ENCODE data around the gene ITGB1.
A peak's percentile ranks its signal among the peaks of the same experiment; 100 is the strongest.

Gene ITGB1

DNA sequence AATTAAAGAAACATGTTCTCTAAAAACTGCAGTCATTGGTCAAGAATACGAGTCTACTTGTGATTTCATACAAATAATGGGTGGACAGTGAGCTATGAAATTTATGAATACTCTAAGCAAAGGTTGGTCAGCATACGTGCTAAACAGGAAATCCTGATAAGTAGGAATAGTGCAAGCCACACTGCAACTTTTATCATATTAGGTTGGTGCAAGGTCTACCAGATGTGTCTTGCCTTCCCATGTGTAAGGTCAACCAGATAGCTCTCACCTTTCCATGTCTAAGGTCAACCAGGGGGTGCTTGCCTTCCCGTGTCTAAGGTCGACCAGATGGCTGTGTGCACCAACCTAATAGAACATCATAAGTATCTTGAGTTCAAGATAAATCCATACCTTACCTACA, 2.0 kb upstream of the ITGB1 start:
- Histone ChIP-seq H3K4me3 (ENCODE audit: low read depth, low read length) (peak overlapping the region; percentile 9), H3K9ac (ENCODE audit: low read depth, low read length) (no peak overlapping the region), H3K36me3 (ENCODE audit: control insufficient read depth, insufficient read depth, low read length) (no peaks in the 10 kb centered on the region), H3K4me1 (ENCODE audit: control insufficient read depth, insufficient read depth, low read length) (peaks cover 26% of the 10 kb centered on the region), H3K9me3 (ENCODE audit: control insufficient read depth, insufficient read depth, low read length) (no peaks in the 10 kb centered on the region), H3K27me3 (ENCODE audit: control insufficient read depth, insufficient read depth, low read length) (no peaks in the 10 kb centered on the region)

- Histone ChIP-seq H3K27me3 (ENCODE audit: control insufficient read depth, insufficient read depth, low read length) (no peaks in the 10 kb centered on the region), H3K4me1 (ENCODE audit: control insufficient read depth, insufficient read depth, low read length) (peaks cover 32% of the 10 kb centered on the region), H3K9ac (ENCODE audit: low read depth, low read length) (peak overlapping the region; percentile 91), H3K9me3 (ENCODE audit: control insufficient read depth, insufficient read depth, low read length) (no peaks in the 10 kb centered on the region), H3K36me3 (ENCODE audit: control insufficient read depth, insufficient read depth, low read length) (no peaks in the 10 kb centered on the region), H3K4me3 (ENCODE audit: low read depth, low read length) (peak overlapping the region; percentile 59)
Observed at GRCh38 chr10:32959006-32959920, 1.2 kb upstream of the ITGB1 start.

DNA sequence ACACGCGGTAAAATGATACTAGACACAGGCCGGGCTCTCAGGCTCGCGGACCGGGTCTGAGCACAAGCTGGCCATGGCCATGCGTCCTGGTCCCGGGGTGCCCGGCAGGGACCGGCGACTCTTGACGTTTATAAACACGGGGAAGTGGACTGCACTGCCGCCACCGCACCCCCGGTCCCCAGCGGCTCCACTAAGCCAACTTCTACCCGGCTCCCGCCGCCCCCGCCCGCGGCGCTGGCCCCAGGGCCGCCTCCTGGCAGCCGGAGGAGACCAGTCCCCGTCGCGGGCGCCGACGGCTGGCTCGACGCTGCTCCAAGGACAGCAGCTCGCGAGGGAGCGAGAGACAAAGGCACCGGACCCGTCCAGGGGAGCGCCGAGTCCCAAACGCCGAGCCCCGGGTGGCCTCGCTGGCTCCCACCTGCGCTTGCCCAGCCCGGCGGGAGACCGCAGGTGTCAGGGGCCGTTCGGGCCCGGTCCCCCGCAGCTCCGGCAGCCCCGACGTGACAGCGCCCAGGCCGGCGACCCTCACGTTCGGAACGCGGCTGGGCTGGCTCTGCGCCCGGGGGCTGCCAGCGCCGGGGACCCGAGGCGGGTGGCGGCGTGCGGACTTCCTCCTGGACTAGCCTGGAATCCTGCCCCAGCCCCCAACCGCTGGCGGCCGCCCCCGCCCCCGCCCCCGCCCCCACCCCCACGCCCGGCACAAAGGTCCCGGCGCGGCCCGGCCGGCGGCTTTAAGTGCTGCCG, 517 bp downstream of the ITGB1 start:
- H3K36me3 ChIP-seq (ENCODE audit: control insufficient read depth, insufficient read depth, low read length) = no peaks in the 10 kb centered on the region
- H3K4me3 ChIP-seq (ENCODE audit: low read depth, low read length) = peak overlapping the region; percentile 41
- peaks cover 35% of the 10 kb centered on the region for H3K4me1 ChIP-seq (ENCODE audit: control insufficient read depth, insufficient read depth, low read length)
- no peaks in the 10 kb centered on the region for H3K27me3 ChIP-seq (ENCODE audit: control insufficient read depth, insufficient read depth, low read length)
- H3K9me3 ChIP-seq (ENCODE audit: control insufficient read depth, insufficient read depth, low read length) = no peaks in the 10 kb centered on the region
- peak overlapping the region; percentile 71 for H3K9ac ChIP-seq (ENCODE audit: low read depth, low read length)

GRCh38 chr10:32956365-32957197, 1.4 kb downstream of the ITGB1 start:
- H3K9me3 ChIP-seq (ENCODE audit: control insufficient read depth, insufficient read depth, low read length) = no peaks in the 10 kb centered on the region
- peaks cover 31% of the 10 kb centered on the region for H3K4me1 ChIP-seq (ENCODE audit: control insufficient read depth, insufficient read depth, low read length)
- no peaks in the 10 kb centered on the region for H3K36me3 ChIP-seq (ENCODE audit: control insufficient read depth, insufficient read depth, low read length)
- no peaks in the 10 kb centered on the region for H3K27me3 ChIP-seq (ENCODE audit: control insufficient read depth, insufficient read depth, low read length)
- peak overlapping the region; percentile 41 for H3K4me3 ChIP-seq (ENCODE audit: low read depth, low read length)
- peak overlapping the region; percentile 71 for H3K9ac ChIP-seq (ENCODE audit: low read depth, low read length)

GRCh38 chr10:32955790-32956189, 2.2 kb downstream of the ITGB1 start:
- Histone ChIP-seq H3K9me3 (ENCODE audit: control insufficient read depth, insufficient read depth, low read length) (no peaks in the 10 kb centered on the region), H3K4me3 (ENCODE audit: low read depth, low read length) (peak overlapping the region; percentile 41), H3K36me3 (ENCODE audit: control insufficient read depth, insufficient read depth, low read length) (no peaks in the 10 kb centered on the region), H3K27me3 (ENCODE audit: control insufficient read depth, insufficient read depth, low read length) (no peaks in the 10 kb centered on the region), H3K9ac (ENCODE audit: low read depth, low read length) (no peak overlapping the region), H3K4me1 (ENCODE audit: control insufficient read depth, insufficient read depth, low read length) (peaks cover 36% of the 10 kb centered on the region)

DNA sequence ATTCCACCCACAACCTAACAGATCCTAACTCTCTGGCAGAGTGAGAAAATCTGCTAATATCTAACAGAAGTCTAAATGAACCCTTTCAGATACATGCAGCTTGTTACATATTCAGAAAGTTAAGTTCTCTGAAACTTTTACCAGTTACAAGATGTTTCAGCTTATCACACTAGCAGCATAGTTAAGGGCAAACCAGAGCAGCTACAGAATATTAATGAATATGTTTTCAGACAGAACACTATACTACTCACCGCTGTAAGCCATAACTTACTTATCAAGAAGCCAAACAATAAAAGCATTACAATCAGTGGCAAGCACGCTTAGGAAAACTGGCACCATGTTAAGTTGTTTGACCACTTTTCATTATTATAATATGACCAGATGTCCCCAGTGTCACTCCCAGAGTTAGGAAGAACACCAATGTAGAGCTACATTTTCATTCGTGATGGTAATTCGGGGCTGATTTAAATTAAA, 2.7 kb downstream of the ITGB1 start:
- Histone ChIP-seq H3K36me3 (ENCODE audit: control insufficient read depth, insufficient read depth, low read length) (no peaks in the 10 kb centered on the region), H3K9me3 (ENCODE audit: control insufficient read depth, insufficient read depth, low read length) (no peaks in the 10 kb centered on the region), H3K4me3 (ENCODE audit: low read depth, low read length) (peak overlapping the region; percentile 27), H3K4me1 (ENCODE audit: control insufficient read depth, insufficient read depth, low read length) (peaks cover 38% of the 10 kb centered on the region), H3K27me3 (ENCODE audit: control insufficient read depth, insufficient read depth, low read length) (no peaks in the 10 kb centered on the region), H3K9ac (ENCODE audit: low read depth, low read length) (no peak overlapping the region)

DNA sequence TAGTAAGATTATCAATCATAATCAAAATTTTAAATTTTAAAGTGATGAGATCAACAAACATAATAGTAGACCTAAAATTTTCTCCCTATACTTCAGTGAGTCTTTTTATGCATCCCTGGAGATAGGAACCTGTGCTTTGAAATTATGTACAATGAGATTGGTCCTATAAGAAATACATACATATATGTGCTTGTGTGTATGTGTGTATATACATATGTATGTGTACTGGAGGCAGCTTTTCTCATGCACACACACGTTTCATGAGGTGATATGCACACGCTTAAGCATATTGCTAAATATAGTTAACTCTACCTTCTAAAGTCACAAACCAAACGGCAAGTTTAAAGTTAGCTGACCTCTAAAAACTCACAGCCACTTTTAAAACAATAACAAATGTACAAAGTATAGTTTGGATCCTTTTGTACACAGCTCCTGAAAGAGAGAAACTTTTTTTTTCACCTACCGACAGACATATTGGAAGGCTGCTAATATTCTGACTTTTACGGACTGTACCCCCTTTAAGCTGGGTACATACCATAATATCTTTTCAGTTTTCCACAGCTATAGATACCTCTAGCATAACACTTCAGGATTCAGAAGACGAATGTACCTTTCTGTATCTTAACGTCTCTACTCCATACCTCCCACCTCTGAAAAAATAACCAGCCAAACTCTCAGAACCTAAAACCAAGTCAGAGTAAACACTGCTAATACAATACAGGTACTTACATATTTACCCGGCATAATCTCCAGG, 3.3 kb downstream of the ITGB1 start:
- H3K36me3 ChIP-seq (ENCODE audit: control insufficient read depth, insufficient read depth, low read length) = no peaks in the 10 kb centered on the region
- no peak overlapping the region for H3K9ac ChIP-seq (ENCODE audit: low read depth, low read length)
- H3K4me3 ChIP-seq (ENCODE audit: low read depth, low read length) = peak overlapping the region; percentile 27
- H3K4me1 ChIP-seq (ENCODE audit: control insufficient read depth, insufficient read depth, low read length) = peaks cover 39% of the 10 kb centered on the region
- H3K27me3 ChIP-seq (ENCODE audit: control insufficient read depth, insufficient read depth, low read length) = no peaks in the 10 kb centered on the region
- no peaks in the 10 kb centered on the region for H3K9me3 ChIP-seq (ENCODE audit: control insufficient read depth, insufficient read depth, low read length)

GRCh38 chr10:32954080-32954479, 4.0 kb downstream of the ITGB1 start:
- Histone ChIP-seq H3K36me3 (ENCODE audit: control insufficient read depth, insufficient read depth, low read length) (no peaks in the 10 kb centered on the region), H3K9me3 (ENCODE audit: control insufficient read depth, insufficient read depth, low read length) (no peaks in the 10 kb centered on the region), H3K4me1 (ENCODE audit: control insufficient read depth, insufficient read depth, low read length) (peaks cover 43% of the 10 kb centered on the region), H3K9ac (ENCODE audit: low read depth, low read length) (no peak overlapping the region), H3K27me3 (ENCODE audit: control insufficient read depth, insufficient read depth, low read length) (no peaks in the 10 kb centered on the region), H3K4me3 (ENCODE audit: low read depth, low read length) (no peak overlapping the region)

DNA sequence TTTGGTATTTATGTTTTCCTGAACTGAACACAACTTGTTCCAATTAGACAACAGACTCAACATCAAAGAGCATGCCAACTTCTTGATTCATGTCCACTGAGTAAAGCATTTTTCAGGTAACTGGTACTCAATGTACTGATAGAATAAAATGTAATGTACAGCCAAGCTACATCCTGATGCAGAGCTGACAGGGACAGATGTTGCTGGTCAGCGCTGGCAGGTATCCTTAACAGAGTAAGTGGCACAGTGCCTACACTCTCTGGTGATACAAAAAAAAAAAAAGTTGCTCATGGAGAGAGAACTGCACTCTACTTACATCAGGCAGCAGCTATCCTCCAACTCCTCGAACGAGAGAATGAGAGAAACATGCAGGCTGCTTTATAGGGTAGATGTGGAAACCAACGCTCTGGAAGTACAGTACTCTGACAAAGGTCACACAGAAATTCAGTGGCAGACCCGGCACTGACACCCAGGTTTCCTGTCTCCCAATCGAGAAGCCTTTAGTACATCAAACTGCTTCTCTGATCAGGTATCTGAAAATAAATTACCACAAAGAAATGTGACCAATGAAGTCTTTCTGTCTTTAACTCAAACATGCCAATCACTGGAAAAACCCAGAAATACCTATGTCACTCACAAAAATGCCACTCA, 4.6 kb downstream of the ITGB1 start:
- Histone ChIP-seq H3K36me3 (ENCODE audit: control insufficient read depth, insufficient read depth, low read length) (no peaks in the 10 kb centered on the region), H3K27me3 (ENCODE audit: control insufficient read depth, insufficient read depth, low read length) (no peaks in the 10 kb centered on the region), H3K9me3 (ENCODE audit: control insufficient read depth, insufficient read depth, low read length) (no peaks in the 10 kb centered on the region), H3K4me3 (ENCODE audit: low read depth, low read length) (no peak overlapping the region), H3K9ac (ENCODE audit: low read depth, low read length) (no peak overlapping the region), H3K4me1 (ENCODE audit: control insufficient read depth, insufficient read depth, low read length) (peaks cover 47% of the 10 kb centered on the region)

DNA sequence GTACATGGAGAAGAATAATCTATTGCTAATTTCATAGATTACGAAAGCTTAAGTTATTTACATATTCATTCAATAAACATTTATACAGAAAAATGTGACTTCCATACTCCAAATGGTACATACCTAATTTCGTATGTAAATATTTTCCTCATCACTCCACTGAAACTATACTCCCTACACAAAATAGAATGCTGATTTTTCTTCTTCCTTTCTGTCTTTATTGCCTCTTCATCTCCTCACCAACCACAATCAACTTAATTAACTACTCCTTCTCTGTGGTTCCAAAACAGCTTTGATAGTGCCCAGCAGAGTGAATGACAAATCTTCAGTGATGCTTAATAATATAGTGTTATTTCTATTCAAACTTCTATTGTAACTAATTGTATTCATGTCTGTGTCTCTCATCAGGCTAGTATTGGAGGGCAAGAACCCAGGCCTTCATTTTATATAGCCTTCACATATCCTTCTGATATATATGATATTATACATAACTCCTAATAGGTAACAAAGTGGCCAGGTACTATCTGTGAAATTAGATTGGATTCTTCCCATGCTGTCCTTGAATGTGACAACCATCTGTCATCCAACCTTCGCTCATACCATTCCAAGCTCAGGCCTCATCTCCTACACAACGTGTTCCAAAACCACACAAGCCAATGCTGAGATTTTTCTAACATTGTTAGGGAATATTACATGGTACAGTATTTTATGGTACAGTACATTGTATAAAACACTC, 5.3 kb downstream of the ITGB1 start:
- H3K27me3 ChIP-seq (ENCODE audit: control insufficient read depth, insufficient read depth, low read length) = no peaks in the 10 kb centered on the region
- H3K9me3 ChIP-seq (ENCODE audit: control insufficient read depth, insufficient read depth, low read length) = no peaks in the 10 kb centered on the region
- H3K9ac ChIP-seq (ENCODE audit: low read depth, low read length) = no peak overlapping the region
- H3K4me1 ChIP-seq (ENCODE audit: control insufficient read depth, insufficient read depth, low read length) = peaks cover 47% of the 10 kb centered on the region
- no peak overlapping the region for H3K4me3 ChIP-seq (ENCODE audit: low read depth, low read length)
- H3K36me3 ChIP-seq (ENCODE audit: control insufficient read depth, insufficient read depth, low read length) = no peaks in the 10 kb centered on the region
